NCI-H2029 (cell line): Measurements from ENCODE around the gene SETD3.

ENCODE experiments used
- DNase-seq: peaks from one replicate; lab custom pipeline; 2025; lab: John Stamatoyannopoulos, UW

The SETD3 gene

DNA sequence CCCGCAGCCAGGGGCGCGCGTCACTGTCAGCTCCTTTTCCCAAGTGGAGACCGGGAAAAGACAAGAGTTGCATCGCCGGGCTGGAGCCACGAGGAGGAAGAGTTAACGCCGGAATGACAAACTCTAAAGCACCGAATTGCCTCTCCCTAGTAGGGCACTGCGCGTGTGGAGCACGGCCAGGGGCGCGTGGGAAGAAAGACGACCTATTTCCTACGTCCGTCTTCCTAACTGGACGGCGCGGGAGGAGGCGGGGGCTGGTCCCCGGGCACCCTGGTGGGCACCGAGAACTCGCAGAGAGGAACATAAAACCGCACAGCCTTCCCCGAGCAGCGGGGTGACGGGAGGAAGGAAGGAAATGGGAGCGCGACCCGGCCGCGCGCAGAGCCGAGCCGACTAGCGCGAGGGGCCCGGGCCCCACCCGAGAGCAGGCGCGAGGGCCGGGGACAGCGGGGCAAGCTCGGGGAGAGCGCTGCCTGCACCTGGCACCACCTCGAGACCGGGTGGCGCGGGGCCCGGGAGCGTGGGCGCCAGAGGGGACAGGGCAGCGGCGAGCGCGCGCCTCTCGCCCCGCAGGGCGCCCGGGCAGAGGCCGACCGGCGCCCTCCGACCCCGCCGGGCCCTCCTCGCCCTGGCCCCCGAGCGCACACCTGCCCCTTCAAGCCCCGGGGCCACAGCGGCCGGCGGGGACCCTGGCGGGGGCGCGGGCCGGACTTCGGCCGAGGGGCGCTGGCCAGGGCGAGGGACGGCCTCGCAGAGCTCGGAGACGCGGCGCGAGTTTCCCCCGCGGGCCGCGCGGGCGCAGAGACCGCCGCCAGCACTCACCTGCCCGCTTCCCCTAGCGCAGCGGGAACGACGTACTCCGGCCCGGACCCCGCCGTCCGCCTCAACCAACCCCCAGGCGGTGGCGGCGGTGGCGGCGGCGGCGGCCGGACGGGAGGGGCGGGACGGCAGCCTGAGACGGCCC lies at the start of gene SETD3:
Gene SETD3, minus strand, starts transcription at position 954 of the 964 bp plus-strand sequence. CDS start 15,054 bp downstream, outside the sequence.
- DNase-seq = no peak

DNA sequence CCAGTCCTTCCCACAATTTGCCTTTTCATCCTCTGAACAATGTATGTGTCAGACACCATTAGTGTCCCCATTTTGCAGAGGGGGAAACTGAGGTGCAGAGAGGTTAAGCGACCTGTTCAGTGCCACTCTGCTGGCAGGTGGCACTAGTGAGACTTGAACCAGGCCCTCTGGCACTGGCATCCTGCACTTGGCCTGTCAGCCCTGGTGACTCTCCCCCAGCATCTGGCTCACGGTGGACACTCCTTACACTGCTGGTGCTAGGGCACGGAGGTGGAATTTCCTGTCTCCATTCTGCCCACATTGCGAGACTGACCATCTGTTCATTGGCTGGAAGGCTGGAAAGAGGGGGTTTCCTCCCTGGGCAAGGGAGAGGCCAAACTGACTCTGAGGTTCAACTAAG lies 49.2 kb upstream of the SETD3 start:
- no peak for DNase-seq

DNA sequence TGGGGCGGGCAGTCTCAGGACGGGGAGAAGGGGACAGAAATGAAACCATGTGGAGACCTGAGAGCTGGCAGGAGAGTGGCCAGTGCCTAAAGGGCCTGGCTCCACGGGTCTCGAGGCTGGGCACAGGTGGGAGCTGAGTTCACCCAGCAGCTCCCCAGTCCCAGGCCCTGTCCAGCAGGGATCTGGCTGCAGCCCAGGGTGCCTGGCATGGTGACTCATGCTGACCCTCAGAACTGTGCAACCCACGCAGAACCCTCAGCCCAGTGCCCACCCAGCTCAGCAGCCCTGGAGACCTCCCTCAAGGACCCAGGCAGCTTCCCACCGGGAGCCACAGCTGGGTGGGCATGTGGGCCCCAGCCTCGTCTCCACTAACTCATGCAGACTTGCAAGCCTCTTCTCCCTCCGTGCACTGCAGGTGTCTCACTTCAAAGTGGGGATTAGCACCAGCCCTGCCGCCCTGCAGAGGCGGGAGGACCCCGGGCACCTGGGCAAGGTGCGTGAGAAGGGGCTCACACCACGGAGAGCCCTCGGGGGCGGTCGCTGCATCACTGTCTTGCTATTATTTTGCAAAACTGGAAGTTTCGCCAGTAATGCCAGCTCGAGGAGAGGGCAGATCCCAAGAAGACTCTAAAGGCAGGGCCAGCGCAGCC lies 46.9 kb upstream of the SETD3 start:
- no peak for DNase-seq

DNA sequence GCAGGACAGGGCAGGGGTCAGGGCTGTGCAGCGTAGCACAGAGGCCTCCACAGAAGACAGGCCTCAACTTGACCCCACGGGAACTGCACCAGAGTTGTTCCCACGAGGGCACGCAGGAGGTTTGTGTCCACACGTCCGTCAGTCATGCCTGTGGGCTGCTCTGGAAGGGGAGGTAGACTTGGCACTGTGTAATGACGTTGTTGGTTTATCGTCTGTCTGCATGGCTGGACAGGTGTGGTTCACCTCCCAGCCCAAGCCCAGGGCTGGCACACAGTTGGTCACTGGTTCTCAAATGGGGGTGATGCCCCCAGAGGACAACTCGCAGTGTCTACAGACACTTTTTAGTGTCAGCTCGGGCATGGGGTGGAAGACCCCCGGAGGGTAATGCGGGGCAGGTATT lies 46.4 kb upstream of the SETD3 start:
- DNase-seq = no peak

DNA sequence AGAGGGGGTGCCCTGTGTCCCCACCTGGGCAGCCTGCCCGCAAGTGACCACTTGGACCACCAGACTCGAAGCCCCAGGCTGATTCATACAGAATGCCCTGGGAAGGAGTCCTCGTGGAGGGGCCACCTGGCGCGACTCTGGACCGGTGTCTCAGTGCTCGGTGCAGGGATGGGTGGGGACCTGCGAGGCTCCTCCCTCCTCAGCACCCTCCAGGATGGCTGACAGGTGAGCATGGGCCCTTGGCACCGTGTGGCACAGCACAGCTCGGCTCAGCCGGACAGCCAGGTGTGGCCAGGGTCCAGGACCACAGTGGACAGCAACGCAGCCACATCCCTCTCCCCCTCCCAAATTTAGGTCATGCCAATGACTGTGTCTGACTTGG lies 45.0 kb upstream of the SETD3 start:
- DNase-seq = no peak

DNA sequence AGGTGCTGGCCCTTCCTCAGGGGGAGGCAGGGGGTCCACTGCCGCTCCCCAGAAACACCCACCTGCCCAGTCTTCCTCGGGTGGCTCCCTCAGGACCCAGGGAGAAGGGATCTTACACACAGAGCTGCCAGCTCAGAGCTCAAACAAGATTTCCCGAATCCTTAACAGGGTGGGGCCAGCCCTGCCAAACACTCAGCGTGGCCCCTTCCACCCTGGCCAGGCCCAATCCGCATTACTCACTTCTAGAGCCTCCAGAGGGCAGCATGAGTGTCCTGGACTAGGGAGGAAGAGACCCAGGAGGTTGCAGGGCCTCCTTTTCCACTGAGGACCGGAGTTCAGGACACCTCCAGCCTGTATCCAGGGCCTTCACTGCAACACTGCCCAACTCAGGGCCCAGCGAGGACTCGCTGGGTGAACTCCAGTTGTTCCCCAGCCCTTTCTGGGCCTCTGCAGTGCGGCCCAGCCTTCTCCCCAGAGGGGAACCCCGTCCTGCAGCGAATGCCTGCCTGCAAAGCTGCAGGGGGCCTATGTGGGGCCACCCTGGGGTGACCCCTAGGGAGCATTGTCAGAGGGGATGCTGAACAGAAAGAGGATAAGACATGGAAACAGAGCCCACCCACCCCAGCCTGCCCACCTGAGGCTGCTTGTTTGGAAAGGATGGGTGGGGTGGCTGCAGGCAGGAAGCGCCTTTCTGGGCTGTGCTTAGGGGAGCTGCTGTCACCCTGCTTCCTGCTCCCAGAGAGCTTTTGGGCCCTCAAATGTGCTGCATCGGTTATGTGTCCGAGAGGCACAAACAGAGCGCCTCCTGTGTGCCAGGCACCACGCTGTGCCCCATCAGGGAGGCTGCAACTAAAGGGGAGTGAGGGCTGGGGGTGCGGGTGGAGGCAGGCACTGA lies 44.4 kb upstream of the SETD3 start:
- DNase-seq = no peak

DNA sequence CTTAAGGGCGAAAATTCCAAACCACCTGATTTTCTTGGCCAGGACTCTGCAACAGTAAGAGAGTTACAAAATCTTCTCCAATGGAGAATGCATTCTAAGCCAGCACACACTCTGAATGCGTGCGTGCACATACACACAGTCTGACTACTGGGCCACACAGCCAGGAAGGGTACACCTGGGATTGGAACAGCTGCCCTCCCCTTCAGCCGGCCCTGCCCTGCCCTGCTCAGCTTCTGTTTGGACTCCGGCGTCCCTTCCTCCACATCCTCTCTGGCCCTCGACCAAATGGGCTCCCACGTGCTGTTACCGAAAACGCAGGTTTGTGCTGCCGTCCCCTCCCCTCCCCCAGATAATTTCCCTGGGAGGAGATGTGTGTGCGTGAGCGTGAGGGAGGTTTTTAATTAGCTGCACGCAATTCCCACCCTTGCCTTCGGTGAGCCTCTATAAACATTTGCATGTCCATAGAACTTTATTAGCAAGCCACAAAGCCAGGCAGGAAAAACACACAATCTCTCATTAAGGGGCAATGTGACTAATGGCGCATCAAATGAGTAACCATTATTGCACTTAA lies 43.5 kb upstream of the SETD3 start:
- peak; percentile 16 for DNase-seq

DNA sequence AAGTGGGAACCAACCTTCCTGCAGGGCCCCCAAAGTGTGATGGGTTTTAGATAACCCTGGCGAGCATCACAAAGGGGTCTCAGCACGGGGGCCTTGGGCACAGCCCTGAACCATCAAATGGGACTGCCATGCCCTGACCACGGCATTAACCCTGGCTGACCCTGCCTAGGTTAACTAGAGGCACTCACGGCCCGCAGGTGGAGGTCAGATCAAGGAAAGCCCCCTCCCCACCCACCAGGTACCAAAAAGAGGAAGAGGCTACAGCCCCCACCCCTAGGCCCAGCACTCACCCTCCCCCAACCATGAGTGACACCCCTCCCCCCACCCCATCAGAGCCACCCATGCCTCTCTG lies 43.0 kb upstream of the SETD3 start:
- DNase-seq = no peak

DNA sequence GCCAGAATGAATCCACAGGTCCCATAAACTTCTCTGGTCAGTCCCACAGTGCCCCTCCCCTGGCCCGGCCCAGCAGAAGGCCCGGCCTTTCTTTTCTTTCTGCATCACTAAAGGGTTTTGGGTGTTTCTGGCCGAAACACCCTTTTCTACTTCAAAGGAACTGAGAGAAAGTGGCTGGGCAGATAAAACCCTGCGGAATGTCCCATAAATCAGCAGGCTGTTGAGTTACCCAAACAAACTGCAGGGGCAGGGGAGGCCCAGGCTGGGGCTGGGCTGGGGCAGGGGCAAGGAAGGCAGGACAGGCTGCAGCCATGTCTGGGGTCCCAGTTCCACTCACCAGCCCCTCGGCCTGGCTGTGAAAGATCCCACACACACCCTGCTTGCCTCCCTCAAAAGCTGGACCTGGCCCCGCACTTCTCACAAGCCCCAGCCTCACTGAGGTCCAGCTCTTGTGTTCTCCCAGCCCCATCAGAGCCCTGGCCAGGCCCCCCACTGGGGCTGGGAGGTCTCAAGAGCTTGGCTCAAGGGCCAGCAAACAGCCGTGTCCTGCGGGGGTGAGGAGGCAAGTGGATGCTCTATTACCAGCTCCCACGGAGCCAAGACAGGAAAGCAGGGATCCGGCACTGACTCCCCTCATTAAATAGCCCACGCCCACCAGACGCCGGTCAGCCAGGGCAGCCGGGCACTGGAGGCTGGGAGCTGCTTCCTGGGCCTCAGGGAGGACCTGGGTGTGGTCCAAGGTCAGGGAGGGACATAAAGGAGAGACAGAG lies 42.5 kb upstream of the SETD3 start:
- DNase-seq = no peak

DNA sequence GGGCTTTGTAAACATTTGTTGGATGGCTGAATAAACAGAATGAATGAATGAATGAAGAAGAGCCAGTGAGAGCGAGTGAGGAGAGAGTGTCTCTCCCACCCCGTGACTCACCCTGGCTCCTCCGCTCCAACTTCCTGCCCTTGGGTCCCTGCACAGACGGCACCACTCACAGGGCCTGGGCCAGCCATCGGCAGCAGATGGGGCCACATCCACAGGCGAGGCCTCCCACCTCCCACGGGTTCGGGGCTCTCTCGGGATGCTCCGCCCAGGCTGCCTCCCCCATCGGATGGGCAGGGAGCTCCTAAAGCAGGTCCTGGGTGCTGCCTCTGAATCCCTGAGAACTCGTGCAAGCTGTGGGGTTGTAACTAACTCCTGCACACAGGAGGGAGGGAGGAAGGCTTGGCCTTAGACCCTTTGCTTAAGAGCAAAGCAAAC lies 41.8 kb upstream of the SETD3 start:
- peak; percentile 21 for DNase-seq

DNA sequence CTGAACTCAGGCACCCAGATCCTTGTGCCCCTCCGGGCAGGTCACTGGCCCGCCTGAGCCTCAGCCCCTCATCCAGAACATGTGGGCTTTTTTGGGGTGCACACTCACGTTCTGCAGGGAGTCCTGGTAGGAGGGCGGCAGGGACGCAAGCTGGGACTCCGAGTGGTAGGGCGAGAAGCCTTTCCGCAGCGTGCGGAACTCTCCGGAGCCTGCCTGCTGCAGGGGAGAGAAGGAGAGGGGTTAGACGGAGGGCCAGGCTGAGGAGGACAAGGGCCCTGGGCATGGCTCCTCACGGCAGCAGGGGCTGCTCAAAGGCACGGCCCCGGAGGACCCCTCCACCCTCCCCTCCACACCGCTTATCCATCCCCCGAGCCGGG lies 41.4 kb upstream of the SETD3 start:
- DNase-seq = no peak

DNA sequence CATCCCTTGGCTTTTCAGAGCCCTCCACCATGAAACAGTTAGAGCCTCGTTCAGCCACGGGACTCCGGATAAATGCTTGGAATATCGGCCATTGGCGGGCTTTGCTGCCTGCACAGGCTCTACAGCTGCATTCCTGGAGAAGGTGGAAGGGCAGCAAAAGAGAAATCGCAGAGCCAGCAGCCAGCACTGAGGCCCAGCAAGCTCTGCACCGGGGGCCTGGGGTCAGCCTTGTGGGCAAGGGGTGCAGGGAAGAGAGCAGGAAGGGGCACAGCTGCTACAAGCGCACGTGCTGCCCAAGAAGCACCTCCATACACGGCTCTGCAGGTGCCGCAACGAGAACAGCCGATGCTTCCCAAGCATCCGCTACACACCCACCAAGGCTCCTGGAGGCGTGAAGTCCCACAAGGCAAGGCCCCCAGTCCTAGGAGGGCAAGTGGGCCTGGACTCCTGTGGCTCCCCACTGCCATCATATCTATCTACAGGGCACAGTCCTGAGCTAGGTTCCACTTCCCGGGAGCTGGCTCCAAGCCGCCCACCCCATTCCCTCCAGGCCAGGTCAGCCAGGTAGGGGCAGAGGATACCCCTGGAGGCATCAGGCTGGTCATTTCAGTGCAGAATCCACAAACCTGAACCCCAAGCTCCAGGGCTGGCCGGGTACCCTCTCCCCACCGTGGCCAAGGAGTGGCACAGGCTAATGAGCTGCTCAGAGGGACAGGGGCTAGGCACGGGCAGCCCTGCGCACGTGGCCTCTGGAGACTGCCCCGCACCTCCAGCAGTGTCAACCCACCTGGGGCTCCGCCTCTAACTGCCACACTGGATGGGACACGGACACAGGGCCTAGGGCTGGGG lies 40.7 kb upstream of the SETD3 start:
- DNase-seq = no peak

DNA sequence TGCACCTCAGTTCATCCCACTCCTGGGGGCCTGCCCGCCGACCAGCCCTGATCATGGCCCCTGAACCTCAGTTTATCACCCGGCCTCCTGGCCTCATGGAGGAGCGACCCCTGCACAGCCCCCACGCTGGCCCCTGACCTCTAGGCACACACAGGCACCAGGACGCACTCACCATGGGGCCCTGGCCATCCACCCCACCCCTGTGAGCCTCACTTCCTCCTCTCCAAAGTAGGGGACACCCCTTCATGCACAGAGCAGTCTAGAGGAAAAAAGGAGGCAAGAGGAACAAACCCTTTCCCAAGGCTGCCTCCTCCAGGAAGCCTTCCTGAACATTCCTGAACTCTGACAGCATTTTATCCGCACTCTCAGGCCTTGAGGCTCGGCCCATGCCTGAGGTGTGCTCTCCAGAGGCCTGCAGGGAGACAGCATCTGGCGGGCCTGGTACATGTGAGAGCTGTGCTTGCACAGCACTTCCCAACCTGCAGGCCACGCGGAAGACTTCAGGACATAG lies 40.0 kb upstream of the SETD3 start:
- DNase-seq = no peak

DNA sequence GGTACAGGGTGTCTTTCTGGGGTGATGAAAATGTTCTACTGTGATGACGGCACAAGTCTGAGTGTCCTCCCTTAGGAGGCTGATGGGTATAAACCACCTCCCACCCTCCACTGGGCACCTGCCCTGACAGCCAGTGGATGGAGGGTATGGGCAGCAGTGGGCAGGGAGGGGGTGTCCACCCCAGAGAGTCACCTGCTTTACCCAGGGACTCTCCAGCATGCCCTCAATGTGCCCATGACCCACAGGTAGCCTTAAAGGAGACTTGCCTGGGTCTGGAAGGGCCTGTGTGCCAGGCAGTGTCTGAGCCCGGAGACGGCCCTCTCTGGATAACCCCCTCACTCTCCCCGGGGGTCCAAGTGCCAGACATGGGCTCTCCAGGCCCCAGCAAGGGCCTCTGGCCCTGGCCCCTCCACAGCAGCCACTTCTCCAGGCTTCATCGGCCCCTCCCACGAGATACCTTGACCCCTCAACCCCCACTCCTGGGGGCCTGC lies 39.3 kb upstream of the SETD3 start:
- DNase-seq = no peak

DNA sequence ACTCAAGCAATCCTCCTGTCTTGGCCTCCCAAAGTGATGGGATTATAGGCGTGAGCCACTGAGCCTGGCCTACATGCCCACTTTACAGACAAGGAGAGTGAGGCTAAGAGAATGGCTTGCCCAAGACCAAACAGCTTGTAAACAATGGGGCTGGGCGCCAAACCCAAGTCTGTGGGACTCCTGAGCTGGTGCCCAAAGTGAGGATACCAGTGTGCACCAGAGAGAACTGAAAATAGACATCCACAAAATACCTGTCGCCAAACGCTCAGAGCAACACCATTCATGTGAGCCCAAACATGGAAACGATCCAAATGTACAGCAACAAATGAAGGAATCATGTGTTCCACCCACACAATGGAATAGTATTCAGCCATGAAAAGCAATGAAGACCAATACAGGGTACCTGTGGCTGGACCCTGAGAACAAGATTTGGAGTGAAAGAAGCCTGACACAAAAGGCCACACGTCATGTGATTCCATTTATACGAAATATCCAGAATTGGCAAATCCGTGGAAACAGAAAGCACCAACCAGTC lies 38.8 kb upstream of the SETD3 start:
- no peak for DNase-seq

DNA sequence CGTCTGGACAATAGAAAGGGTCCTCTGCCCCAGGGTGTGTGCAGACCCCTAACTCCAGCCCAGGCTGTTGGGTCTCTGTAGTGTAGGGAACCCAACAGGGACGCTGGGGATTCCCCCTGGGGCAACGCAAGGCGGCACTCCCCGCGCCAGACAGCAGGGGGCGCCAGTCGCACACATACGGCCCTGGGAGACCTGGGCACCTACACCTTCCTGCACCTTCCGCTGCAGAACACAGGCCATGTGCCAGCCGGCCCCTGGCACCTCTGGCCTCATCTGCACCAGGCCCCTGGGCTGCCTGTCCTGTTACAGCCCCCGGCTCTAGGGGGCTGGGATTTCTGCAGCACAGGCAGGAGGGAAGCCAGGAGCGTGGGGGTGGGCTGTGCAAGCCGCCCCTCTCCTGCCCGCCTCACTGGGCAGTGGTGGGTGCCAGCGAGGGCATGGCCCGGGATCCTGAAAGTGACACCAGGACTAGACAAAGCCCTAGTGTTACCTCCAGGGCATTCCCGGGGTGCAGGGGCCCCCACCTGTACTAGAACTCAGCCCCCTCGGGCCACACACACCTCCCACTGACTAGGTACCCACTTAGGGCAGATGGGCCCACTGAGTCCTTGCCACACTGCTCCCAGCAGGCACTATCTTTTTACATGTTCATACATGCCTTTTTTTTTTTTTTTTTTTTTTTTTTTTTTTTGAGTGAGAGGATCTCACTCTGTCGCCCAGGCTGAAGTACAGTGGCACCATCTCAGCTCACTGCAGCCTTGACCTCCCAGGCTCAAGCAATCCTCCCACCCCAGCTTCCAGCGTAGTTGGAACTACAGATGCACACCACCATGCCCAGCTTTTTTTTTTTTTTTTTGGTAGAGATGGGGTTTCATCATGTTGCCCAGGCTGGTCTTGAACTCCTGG lies 38.0 kb upstream of the SETD3 start:
- no peak for DNase-seq

DNA sequence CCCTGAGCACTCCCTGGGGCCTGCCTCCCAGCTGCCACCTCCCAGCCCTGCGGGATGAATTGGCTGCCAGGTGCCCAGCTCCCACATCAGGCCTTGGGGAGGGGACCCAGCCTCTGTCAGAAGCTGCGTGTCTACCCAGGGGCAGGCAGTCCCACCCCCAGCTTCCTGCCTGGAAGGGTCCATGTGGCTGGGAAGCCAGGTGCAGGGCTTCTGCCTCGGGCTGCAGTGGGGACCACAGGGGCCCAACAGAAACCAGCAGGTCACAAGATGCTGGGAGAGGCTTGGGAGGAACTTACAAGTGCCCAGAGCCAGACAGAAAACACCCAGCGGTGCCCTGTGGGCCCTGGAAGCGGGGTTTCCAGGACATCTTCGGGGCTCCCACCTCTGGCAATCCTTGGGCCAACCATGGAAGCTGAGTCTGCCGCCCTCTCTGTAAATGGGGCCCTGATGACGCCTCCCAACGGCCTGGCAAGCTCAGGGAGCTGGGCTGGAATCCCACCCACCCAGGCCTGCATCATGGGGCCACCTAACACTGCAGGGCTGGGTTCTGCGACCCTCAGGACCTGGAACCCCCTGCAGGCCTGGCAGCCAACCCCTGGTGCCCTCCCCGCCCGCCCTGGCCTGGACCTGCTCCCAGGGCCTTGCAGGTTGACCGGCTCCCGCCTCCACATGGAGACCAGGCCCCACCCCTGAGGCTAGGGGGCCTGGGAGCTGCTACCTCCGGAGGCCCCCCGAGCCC lies 37.2 kb upstream of the SETD3 start:
- DNase-seq = no peak
